Small intestine (tissue), 16 donors: Measurements from ENCODE around the gene VRK3. TPM values are rescaled to one million over a fixed set of nuclear protein-coding genes. Genes with fewer than 3 reads are reported as not detected.
"Not testable (repeated sequence)": the region's sequence is repeated elsewhere in the genome, so short reads cannot be mapped to it uniquely, and the experiment has no call there.

ENCODE experiments used
- DNase-seq, 2 donors: peaks; one replicate each; pipeline versions ENCODE4 v3.0.0 to v3.0.0-alpha.2; 2013
- FAIRE-seq: peaks from 2 replicates; lab custom pipeline; 2012; peaks lifted over from hg19 to GRCh38; lab: Jason Lieb, UNC
- H3K27ac ChIP-seq, 3 donors: one replicate each; pipeline ENCODE4 v1.5.1; 2013; ENCODE audit warnings: low read length in 2 of 3, mild to moderate bottlenecking in 2 of 3, control low read depth in 1 of 3, inconsistent platforms in 1 of 3, low read depth in 1 of 3, moderate library complexity in 1 of 3
- H3K27me3 ChIP-seq, 3 donors: one replicate each; pipeline ENCODE4 v1.6.1; 2013; ENCODE audit warnings: low read length in 3 of 3, inconsistent platforms in 1 of 3; ENCODE audit not compliant: control insufficient read depth in 3 of 3, insufficient read depth in 3 of 3
- H3K36me3 ChIP-seq, 3 donors: one replicate each; pipeline ENCODE4 v1.6.1; 2013; ENCODE audit warnings: low read length in 3 of 3, inconsistent platforms in 1 of 3, low read depth in 1 of 3, mild to moderate bottlenecking in 1 of 3, moderate library complexity in 1 of 3; ENCODE audit not compliant: control insufficient read depth in 3 of 3, insufficient read depth in 2 of 3
- H3K4me1 ChIP-seq, 3 donors: one replicate each; pipeline ENCODE4 v1.6.1; 2013; ENCODE audit warnings: low read length in 2 of 3, inconsistent platforms in 1 of 3, low read depth in 1 of 3, mild to moderate bottlenecking in 1 of 3, moderate library complexity in 1 of 3; ENCODE audit not compliant: control insufficient read depth in 3 of 3, insufficient read depth in 2 of 3
- H3K4me3 ChIP-seq, 3 donors: one replicate each; pipeline ENCODE4 v1.5.1; 2013; ENCODE audit warnings: low read length in 3 of 3, control low read depth in 1 of 3, inconsistent platforms in 1 of 3, low read depth in 1 of 3, mild to moderate bottlenecking in 1 of 3, moderate library complexity in 1 of 3
- H3K9me3 ChIP-seq, 2 donors: one replicate each; pipeline ENCODE4 v1.6.1; 2013; ENCODE audit warnings: low read depth in 1 of 2, low read length in 1 of 2; ENCODE audit not compliant: control insufficient read depth in 2 of 2, insufficient read depth in 1 of 2
- whole genome bisulfite sequencing, 3 donors: extraction: QIAGEN DNeasy Blood & Tissue Kit; methylation state at CpG; one replicate each; pipeline ENCODE4 v1.1.7; 2013; 5-methylcytosine and 5-hydroxymethylcytosine counted together
- long read RNA-seq, 10 donors: transcript quantifications; one replicate each; lab custom pipeline, GENCODE V29; 2026
- polyA plus RNA-seq, 4 donors: library from polyadenylated mRNA; stranded (reverse) in 3 of 4; unstranded in 1 of 4; fragments of 200-250 nt in 3 of 4; fragments of 120-200 nt in 1 of 4; gene quantifications; one replicate each; pipeline versions ENCODE4 v1.2.1 to v1.2.3, GENCODE V29; 2013
- donor health status: healthy with polysubstance abuse.
- donor health status: control.
- donor health status: control.
- donor health status: Bipolar disorder and iron deficiency.
- donor health status: healthy.

The VRK3 gene
- 10 to 100 TPM; 39.8 to 63.3 (median 48.9) TPM for polyA plus RNA-seq
- long read RNA-seq, donor 1, transcript VRK3-217 (15 exons, 2,126 nt) = major isoform, 10 of 22 reads
- long read RNA-seq, donor 1, partial matches to known transcripts = 0 of 22 reads
- long read RNA-seq, donor 1, other reads (novel, unspliced or antisense) = 0 of 22 reads
- long read RNA-seq, donor 2, partial matches to known transcripts = 0 of 1 reads
- long read RNA-seq, donor 2, other reads (novel, unspliced or antisense) = 0 of 1 reads
- long read RNA-seq, donor 3, partial matches to known transcripts = 0 of 5 reads
- long read RNA-seq, donor 3, other reads (novel, unspliced or antisense) = 0 of 5 reads
- long read RNA-seq, donor 4, partial matches to known transcripts = 0 of 2 reads
- long read RNA-seq, donor 4, other reads (novel, unspliced or antisense) = 0 of 2 reads
- long read RNA-seq, donor 5, partial matches to known transcripts = 0 of 3 reads
- long read RNA-seq, donor 5, other reads (novel, unspliced or antisense) = 0 of 3 reads
- long read RNA-seq, donor 6, partial matches to known transcripts = 0 of 7 reads
- long read RNA-seq, donor 6, other reads (novel, unspliced or antisense) = 0 of 7 reads
- long read RNA-seq, donor 7, partial matches to known transcripts = 0 of 7 reads
- long read RNA-seq, donor 7, other reads (novel, unspliced or antisense) = 0 of 7 reads
- long read RNA-seq, donor 8 = 0 reads
- long read RNA-seq, donor 9, partial matches to known transcripts = 0 of 1 reads
- long read RNA-seq, donor 9, other reads (novel, unspliced or antisense) = 0 of 1 reads
- long read RNA-seq, donor 10, partial matches to known transcripts = 0 of 11 reads
- long read RNA-seq, donor 10, other reads (novel, unspliced or antisense) = 0 of 11 reads

- WGBS, 3 donors = 0% methylated on average over 51 to 59 of the region's 59 CpGs
- Histone ChIP-seq H3K27me3 (no peaks in the 10 kb centered on the region), H3K27ac (peak within 1 kb of the TSS; percentile 90 to 94 (median 93)), H3K4me3 (peak within 1 kb of the TSS; percentile 67 to 83 (median 73)), H3K4me1 (peaks cover 3 to 39% (median 7%) of the 10 kb centered on the region in 3 donors), H3K9me3 (no peaks in the 10 kb centered on the region), H3K36me3 (peaks cover 0 to 18% (median 0%) of the 10 kb centered on the region in 3 donors)
- FAIRE-seq (no peak), DNase-seq (peak; percentile 100)
These were observed at the start of gene VRK3 for GRCh38 chr19:50025022-50025793. TSS of gene VRK3 (minus strand) at chr19:50025372. CDS start at chr19:50016162, 9,210 bp downstream.

- H3K27ac ChIP-seq, H3K4me3 ChIP-seq, H3K36me3 ChIP-seq, DNase-seq, H3K4me1 ChIP-seq, H3K9me3 ChIP-seq, FAIRE-seq, H3K27me3 ChIP-seq: not testable (repeated sequence)
- WGBS, 3 donors = 79 to 84% (median 84%) methylated on average over 5 of the region's 5 CpGs
These were observed 43.2 kb upstream of the VRK3 start for GRCh38 chr19:50068382-50068781.

GRCh38 chr19:50067575-50067974 lies 42.4 kb upstream of the VRK3 start:
- no peak for DNase-seq
- no peaks in the 10 kb centered on the region for H3K4me1 ChIP-seq
- WGBS, 3 donors = 67 to 77% (median 76%) methylated on average over 6 of the region's 6 CpGs

GRCh38 chr19:50065938-50066337 lies 40.8 kb upstream of the VRK3 start:
- H3K27ac ChIP-seq = no peak overlapping the region
- no peaks in the 10 kb centered on the region for H3K9me3 ChIP-seq
- 82 to 86% (median 84%) methylated on average over 10 of the region's 10 CpGs for WGBS, 3 donors
- no peaks in the 10 kb centered on the region for H3K4me1 ChIP-seq
- no peak overlapping the region for H3K4me3 ChIP-seq
- H3K27me3 ChIP-seq = no peaks in the 10 kb centered on the region
- FAIRE-seq = no peak
- DNase-seq = no peak
- H3K36me3 ChIP-seq = no peaks in the 10 kb centered on the region

More at GRCh38 chr19:50067575-50067974, 42.4 kb upstream of the VRK3 start:
- Histone ChIP-seq H3K27ac (no peak overlapping the region), H3K27me3 (no peaks in the 10 kb centered on the region), H3K36me3 (no peaks in the 10 kb centered on the region), H3K4me3 (no peak overlapping the region), H3K9me3 (no peaks in the 10 kb centered on the region)
- no peak for FAIRE-seq

GRCh38 chr19:50061650-50062049 lies 36.5 kb upstream of the VRK3 start:
- Histone ChIP-seq H3K27me3 (no peaks in the 10 kb centered on the region), H3K36me3 (no peaks in the 10 kb centered on the region), H3K4me3 (no peak overlapping the region), H3K27ac (no peak overlapping the region), H3K9me3 (peaks cover 5 to 26% of the 10 kb centered on the region in 2 donors), H3K4me1 (no peaks in the 10 kb centered on the region)
- FAIRE-seq = no peak
- peak in 1 of 2 donors; percentile 11 for DNase-seq
- WGBS, 3 donors = 22 to 61% (median 31%) methylated on average over 5 of the region's 5 CpGs

- Histone ChIP-seq H3K4me3 (no peak overlapping the region), H3K27ac (no peak overlapping the region), H3K36me3 (no peaks in the 10 kb centered on the region), H3K9me3 (peaks cover 5 to 26% of the 10 kb centered on the region in 2 donors), H3K27me3 (no peaks in the 10 kb centered on the region), H3K4me1 (no peaks in the 10 kb centered on the region)
- DNase-seq (no peak), FAIRE-seq (no peak)
- WGBS, 3 donors = 82 to 86% (median 85%) methylated on average over 15 of the region's 15 CpGs
These were observed 34.9 kb upstream of the VRK3 start for GRCh38 chr19:50060107-50060506.

- peaks cover 5 to 26% of the 10 kb centered on the region in 2 donors for H3K9me3 ChIP-seq
- DNase-seq (no peak), FAIRE-seq (no peak)
- H3K36me3 ChIP-seq = no peaks in the 10 kb centered on the region
- WGBS, 3 donors = 81 to 90% (median 82%) methylated on average over 6 of the region's 6 CpGs
- H3K4me1 ChIP-seq = no peaks in the 10 kb centered on the region
- no peak overlapping the region for H3K27ac ChIP-seq
- no peak overlapping the region for H3K4me3 ChIP-seq
- no peaks in the 10 kb centered on the region for H3K27me3 ChIP-seq
These were observed 33.9 kb upstream of the VRK3 start for GRCh38 chr19:50059045-50059444.

GRCh38 chr19:50058425-50058824 lies 33.3 kb upstream of the VRK3 start:
- Histone ChIP-seq H3K4me3 (no peak overlapping the region), H3K36me3 (no peaks in the 10 kb centered on the region), H3K27ac (no peak overlapping the region), H3K4me1 (no peaks in the 10 kb centered on the region), H3K27me3 (no peaks in the 10 kb centered on the region), H3K9me3 (peaks cover 5 to 26% of the 10 kb centered on the region in 2 donors)
- 85 to 95% (median 88%) methylated on average over 2 of the region's 2 CpGs for WGBS, 3 donors
- FAIRE-seq (no peak), DNase-seq (no peak)
